ENCODE data around the gene NANOGP8.

NANOGP8 gene

GRCh38 chr15:35061161-35061824 is 23.8 kb downstream of the NANOGP8 start:
- no peak for DNase-seq (ENCODE audit: low read depth in 1 of 2, low spot score in 1 of 2)

GRCh38 chr15:35060591-35060990 is 24.5 kb downstream of the NANOGP8 start:
- no peak for DNase-seq (ENCODE audit: low read depth in 1 of 2, low spot score in 1 of 2)

GRCh38 chr15:35058534-35059054 is 26.5 kb downstream of the NANOGP8 start:
- no peak for DNase-seq (ENCODE audit: low read depth in 1 of 2, low spot score in 1 of 2)

- no peak for DNase-seq (ENCODE audit: low read depth in 1 of 2, low spot score in 1 of 2)
Observed at GRCh38 chr15:35055416-35056105, 29.5 kb downstream of the NANOGP8 start.

- DNase-seq (ENCODE audit: low read depth in 1 of 2, low spot score in 1 of 2), result no peak
Observed at GRCh38 chr15:35054380-35054779, 30.7 kb downstream of the NANOGP8 start.

- no peak for DNase-seq (ENCODE audit: low read depth in 1 of 2, low spot score in 1 of 2)
Observed at GRCh38 chr15:35047996-35048395, 37.1 kb downstream of the NANOGP8 start.

- no peak for DNase-seq (ENCODE audit: low read depth in 1 of 2, low spot score in 1 of 2)
Observed at GRCh38 chr15:35047528-35047927, 37.6 kb downstream of the NANOGP8 start.

- DNase-seq (ENCODE audit: low read depth in 1 of 2, low spot score in 1 of 2), result no peak
Observed at GRCh38 chr15:35043373-35044095, 41.6 kb downstream of the NANOGP8 start.

- DNase-seq (ENCODE audit: low read depth in 1 of 2, low spot score in 1 of 2), result no peak
Observed at GRCh38 chr15:35040339-35041255, 44.5 kb downstream of the NANOGP8 start.

GRCh38 chr15:35038626-35039451 is 46.3 kb downstream of the NANOGP8 start:
- DNase-seq (ENCODE audit: low read depth in 1 of 2, low spot score in 1 of 2), result no peak
